ENCODE data around the gene ATP1A2.

Gene ATP1A2

DNA sequence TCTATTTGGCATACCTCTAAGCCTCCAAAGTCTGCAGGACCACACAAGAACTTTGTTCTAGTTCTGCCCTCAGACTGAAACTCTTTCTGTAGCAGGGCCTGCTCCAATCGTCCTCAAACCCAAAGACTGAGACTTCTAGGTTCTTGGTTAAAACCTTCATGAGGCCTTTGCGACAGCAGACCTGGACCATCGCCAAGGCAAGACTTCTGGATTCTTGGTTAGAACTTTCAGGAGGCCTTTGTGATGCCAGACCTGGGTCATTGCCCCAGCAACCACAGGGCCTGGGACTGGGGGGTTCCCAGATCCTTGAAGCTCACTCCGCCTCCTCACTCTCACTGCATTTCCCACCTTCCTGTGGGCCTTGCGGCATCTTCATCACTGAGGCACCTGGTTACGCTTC lies 35.7 kb downstream of the ATP1A2 start, which contains the start of gene ATP1A4:
TSS of gene ATP1A4 (plus strand) at position 301 of the 400 bp plus-strand sequence. CDS start 438 bp downstream, outside the sequence.
- FAIRE-seq: no peak

DNA sequence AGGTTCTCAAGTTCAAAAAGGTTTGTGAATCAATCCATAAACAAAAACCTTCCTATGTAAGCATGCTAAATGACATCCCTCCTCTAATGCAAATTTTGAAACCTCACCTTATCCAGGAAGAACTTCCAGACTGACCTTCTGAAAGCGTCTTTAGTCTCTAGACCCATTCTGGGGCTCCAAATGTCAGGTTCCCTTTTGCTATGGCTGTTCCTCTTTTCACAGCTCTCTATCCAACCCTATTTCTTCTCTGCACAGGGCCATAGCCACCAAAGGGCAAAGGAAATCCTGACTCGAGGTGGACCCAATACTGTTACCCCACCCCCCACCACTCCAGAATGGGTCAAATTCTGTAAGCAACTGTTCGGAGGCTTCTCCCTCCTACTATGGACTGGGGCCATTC lies 39.2 kb downstream of the ATP1A2 start:
- no peak for FAIRE-seq

- no peak for FAIRE-seq
Measured at GRCh38 chr1:160156361-160156760, 40.8 kb downstream of the ATP1A2 start.

- FAIRE-seq: no peak
Measured at GRCh38 chr1:160157174-160157573, 41.6 kb downstream of the ATP1A2 start.

DNA sequence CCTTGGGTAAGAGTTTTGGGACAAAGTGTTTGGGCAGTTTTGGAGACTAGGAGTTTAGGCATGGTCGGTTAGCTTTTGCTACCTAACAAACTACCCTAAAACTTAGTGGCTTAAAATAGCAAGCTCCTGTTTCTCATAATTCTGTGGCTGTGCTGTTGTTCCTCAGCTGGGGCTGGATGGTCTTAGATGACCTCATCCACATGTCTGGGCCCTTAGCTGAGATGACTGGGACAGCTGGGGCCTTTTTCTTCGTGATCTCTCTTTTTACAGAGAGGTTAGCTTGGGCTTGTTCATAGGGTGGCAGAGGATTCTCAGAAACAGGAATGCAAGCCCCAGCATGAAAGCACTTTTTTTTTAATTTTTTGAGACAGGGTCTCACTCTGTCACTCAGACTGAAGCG lies 42.5 kb downstream of the ATP1A2 start:
- no peak for FAIRE-seq

- FAIRE-seq: no peak
Measured at GRCh38 chr1:160158534-160158933, 43.0 kb downstream of the ATP1A2 start.

- FAIRE-seq: no peak
Measured at GRCh38 chr1:160159846-160160245, 44.3 kb downstream of the ATP1A2 start.

GRCh38 chr1:160161965-160162705 lies 46.6 kb downstream of the ATP1A2 start:
- FAIRE-seq: no peak

GRCh38 chr1:160162931-160163330 lies 47.4 kb downstream of the ATP1A2 start:
- FAIRE-seq: no peak

- FAIRE-seq: no peak
Measured at GRCh38 chr1:160163615-160164014, 48.1 kb downstream of the ATP1A2 start.

- FAIRE-seq: no peak
Measured at GRCh38 chr1:160164121-160164520, 48.6 kb downstream of the ATP1A2 start.

DNA sequence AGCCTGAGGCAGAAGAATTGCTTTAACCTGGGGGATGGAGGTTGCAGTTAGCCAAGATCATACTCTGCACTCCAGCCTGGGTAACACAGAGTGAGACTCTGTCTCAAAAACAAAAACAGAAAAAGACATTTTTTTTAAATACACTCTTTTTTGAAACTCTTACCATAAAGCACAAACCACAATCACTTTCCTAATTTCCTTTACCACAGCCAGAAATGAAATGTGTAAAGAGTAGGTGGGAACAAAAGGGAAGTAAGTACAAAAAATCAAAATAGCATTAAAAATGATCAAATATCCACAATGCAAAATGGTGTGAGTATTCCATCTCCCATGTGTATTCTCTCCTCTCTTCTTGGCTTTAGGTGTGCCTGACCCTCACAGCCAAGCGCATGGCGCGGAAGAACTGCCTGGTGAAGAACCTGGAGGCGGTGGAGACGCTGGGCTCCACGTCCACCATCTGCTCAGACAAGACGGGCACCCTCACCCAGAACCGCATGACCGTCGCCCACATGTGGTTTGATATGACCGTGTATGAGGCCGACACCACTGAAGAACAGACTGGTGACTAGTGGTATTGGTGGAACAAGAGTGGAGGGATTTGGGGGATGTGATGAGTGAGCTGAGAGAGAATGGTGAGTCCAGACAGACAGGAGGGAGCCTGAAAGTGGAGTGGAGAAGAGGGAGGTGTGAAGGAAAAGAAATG lies 50.8 kb downstream of the ATP1A2 start:
- no peak for FAIRE-seq

DNA sequence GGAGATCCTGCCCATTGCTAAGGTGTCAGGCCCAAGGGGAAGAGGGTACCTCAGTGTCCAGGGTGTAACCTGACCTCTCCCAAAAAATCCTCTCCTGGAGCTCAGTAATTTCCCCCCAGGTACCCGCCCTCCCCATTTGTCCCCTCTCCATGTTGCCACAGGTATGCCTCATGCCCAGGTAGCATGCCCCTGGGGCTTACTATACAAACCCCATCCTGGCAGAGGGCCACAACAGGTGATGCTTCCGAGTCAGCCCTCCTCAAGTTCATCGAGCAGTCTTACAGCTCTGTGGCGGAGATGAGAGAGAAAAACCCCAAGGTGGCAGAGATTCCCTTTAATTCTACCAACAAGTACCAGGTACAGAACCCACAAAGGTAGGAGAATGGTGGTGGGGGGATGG lies 51.5 kb downstream of the ATP1A2 start:
- FAIRE-seq: no peak

DNA sequence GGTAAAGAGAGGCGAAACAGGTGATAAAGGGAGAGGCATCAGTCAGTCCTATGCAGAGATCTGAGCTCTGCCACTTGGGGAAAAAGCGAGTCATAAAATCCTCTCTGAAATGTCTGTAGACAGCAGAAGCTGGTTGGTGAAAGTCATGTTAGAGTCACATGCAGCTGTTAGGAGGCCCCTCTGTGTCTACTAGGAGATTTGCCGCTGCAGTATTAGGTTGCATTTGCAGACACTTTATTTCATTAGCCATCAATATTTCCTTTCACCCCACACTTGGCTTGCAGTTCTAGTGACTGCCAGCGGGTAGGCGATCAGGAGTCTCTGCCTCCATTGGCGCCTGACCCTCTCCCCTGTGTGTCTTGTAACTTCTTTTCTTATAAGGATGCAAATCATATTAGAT lies 52.0 kb downstream of the ATP1A2 start:
- no peak for FAIRE-seq

DNA sequence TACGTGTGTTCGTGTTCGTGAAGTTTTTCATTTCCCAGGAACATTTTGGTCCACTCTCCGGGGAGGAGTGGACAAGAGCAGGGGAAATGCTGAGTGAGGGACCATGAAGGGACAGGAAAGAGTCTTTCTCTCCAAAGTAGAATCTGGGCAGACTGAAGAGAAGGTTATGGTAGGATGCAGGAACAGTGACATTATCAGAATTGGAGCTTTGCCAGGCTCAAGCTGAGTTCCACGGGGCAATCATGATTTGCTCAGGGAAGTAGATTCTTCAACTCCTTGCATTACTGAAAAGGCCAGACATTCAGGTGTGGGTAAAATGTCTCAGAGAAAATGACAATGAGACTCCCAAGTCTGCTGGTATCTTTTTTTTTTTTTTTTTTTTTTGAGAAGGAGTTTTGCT lies 52.5 kb downstream of the ATP1A2 start:
- no peak for FAIRE-seq

DNA sequence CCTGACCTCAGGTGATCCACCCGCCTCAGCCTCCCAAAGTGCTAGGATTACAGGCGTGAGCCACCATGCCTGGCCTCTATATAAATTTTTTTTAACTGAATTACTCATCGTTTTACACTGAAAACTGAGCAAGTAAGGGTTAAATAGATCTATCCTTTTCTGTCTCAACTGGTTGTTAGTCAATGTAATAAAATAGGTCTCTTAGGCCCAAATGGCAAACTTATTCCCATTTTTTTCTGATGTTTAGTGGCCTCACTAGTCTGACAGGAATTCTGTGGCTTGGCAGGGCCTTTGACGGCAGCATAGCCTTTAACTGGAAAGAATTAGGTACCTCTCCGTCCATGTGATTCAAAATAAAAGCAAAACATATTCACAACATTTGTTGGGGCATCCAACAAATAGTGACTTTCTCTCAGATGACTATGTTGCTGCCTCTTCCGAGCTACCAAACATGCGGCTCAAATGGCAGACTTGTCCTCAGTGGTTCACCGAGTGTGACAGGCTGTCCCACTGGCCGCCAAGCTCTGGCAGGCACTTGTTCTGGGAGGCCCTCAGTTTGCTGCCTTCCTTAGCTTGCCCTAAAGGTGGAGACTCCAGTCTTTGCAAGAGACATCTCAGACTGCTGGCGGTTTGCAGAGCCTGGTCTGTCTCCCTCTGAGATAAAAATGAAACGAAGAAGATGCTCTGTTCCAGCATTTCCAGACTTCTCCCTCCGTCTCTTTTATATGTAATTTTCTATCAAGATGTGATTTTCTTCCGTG lies 53.2 kb downstream of the ATP1A2 start:
- no peak for FAIRE-seq

DNA sequence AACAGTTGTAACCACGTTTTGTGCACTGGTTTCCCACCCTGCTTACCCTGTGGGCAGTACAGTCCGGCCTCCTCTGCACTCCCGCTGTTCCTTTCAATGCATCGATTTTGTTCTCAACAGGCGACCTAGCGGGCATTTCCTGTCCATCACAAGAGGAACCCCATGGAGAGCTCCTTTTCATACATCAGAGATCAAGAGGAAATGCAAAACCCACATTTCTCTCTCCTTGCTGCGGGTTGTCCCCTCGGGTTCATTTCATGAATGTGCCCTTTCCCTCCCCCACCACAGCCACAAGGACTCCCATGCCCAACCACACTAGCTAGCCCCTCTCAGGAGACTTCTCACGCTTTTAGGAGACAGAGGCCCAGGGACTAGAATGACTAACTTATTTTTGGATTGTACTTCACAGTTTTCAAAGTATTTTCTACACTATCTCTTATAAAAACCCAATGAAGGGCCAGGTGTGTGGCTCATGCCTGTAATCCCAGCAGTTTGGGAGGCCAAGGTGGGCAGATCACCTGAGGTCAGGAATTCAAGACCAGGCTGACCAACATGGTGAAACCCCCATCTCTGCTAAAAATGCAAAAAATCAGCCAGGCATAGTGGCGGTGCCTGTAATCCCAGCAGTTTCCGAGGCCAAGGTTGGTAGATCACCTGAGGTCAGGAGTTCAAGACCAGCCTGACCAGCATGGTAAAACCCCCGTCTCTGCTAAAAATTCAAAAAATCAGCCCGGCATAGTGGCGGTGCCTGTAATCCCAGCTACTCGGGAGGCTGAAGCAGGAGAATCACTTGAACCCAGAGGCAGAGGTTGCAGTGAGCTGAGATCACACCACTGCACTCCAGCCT lies 54.2 kb downstream of the ATP1A2 start:
- no peak for FAIRE-seq

DNA sequence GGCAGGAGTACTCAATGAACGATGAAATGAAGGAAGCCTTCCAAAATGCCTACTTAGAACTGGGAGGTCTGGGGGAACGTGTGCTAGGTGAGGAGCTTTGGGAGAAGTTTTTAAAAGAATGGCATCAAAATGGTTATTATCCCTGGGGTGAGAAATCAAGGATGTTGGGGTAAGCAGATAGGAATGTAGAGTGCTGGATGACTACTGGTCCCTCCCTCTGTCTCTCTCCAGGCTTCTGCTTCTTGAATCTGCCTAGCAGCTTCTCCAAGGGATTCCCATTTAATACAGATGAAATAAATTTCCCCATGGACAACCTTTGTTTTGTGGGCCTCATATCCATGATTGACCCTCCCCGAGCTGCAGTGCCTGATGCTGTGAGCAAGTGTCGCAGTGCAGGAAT lies 55.8 kb downstream of the ATP1A2 start:
- FAIRE-seq: no peak

DNA sequence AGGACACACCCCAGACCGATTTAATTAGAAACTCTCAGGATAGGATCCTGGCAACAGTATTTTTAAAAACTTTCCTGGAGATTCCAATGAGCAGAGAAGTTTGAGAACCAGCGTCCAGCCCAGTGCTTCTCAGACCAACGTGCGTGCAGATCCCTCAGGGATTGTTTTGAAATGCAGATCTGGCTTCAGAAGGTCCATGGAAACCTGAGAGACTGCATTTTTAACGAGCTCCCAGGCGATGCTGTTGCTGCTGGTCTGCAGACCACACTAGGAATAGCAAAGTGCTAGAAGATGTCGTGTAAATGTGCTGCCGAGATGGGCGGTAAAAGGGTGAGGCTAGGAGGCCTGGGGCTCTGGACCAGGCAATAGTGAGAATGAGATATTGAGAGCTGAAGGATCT lies 56.4 kb downstream of the ATP1A2 start:
- no peak for FAIRE-seq

DNA sequence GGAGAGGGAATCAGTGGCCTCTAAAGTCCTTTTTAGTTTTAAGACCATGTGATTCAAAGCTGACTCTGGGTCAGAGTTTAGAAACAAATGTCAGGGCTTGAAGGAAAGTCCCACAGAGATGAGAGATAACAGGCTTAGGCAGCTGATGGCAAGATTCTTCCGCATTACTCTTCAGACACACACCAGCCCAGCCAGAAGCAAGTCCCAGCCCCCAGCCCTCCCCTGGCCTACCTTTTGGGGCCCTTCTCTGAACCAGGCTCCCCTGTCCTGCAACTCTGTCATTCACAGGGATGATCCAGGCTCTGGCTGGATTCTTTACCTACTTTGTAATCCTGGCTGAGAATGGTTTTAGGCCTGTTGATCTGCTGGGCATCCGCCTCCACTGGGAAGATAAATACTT lies 61.7 kb downstream of the ATP1A2 start:
- no peak for FAIRE-seq

DNA sequence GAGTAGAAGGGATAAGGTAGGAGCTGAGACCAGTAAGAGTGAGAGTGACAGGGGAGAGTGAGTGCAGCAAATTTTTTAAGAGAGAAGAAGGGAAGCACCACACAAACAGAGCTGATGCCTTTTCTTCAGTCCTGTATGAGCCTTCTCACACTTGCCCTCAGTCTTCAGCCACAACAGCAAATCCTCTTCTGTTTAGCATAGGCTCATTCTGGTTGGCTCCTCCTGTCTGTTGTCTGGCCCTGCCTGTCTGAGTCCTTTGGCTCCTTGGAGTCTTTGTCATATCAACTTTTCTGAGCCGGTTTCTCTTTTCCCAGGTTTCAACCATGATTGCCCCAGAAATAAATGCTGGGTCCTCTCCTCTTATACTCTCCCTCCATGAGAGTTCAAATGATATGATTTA lies 62.1 kb downstream of the ATP1A2 start:
- FAIRE-seq: no peak

DNA sequence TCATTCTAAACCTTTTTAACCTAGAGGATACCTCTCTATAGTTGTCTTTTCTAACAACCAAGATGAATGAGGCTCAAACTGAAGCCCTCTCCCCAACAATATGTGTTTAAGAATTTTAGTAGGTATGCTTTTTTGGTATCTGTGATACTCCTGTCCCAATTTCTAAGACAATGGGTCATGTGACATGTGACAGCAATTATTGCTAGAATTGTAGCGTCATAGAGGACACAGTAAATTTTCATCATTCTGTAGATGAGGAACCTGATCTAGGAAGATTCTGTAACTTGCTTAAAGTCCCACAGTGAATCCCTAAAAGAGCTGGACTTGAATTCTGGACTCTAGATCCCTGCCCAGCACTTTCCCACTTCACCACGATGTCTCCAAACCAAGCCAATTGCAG lies 63.2 kb downstream of the ATP1A2 start:
- no peak for FAIRE-seq

- no peak for FAIRE-seq
Measured at GRCh38 chr1:160179336-160179735, 63.8 kb downstream of the ATP1A2 start.
